Stimulated activated CD8-positive, alpha-beta memory T cell treated with anti-CD3 and anti-CD28 coated beads, Interleukin-12 subunit alpha, Interleukin-12 subunit beta, amount 100 ng/mL, for 24 hours (primary cell): ENCODE measurements around the gene MED12L.
A peak's percentile ranks its signal among the peaks of the same experiment; 100 is the strongest.

Experiments used
- DNase-seq: peaks from one replicate; pipeline ENCODE4 v3.0.0-alpha.2; 2020; ENCODE audit errors: extremely low read depth

Gene MED12L

GRCh38 chr3:151171145-151171757 is 85.8 kb downstream of the MED12L start:
- no peak for DNase-seq

GRCh38 chr3:151174351-151174750 is 88.9 kb downstream of the MED12L start:
- DNase-seq: no peak

GRCh38 chr3:151175952-151176351 is 90.5 kb downstream of the MED12L start:
- DNase-seq: no peak

DNA sequence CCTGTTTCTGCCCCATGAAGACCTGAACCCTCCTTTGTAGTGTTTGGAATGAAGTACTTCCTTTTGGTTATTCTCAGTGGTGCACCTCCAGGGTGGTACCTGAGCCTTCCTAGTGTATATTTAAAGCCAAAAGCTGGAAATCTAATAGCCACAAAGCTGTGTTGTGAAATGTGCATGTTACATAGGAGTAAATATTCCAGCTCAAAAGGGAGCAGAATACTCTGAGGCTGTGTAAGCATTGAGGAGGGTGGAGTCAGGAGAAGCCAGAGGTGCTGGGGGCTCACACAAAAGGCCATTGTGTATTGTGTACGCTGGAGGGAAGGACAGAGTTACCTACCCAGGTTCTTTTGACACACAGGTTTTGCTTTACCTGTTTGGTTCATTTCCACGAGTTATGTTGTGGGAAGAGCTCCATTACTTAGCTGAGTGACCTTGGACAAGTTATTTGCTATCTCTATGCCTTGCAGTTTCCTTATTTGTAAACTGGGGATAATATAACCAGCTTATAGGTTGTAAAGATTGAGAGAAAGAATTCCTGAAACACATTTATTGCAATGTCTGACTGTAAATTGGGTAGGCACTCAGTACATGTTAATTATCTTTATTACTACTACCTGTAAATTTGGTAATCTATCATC is 92.9 kb downstream of the MED12L start:
- no peak for DNase-seq

DNA sequence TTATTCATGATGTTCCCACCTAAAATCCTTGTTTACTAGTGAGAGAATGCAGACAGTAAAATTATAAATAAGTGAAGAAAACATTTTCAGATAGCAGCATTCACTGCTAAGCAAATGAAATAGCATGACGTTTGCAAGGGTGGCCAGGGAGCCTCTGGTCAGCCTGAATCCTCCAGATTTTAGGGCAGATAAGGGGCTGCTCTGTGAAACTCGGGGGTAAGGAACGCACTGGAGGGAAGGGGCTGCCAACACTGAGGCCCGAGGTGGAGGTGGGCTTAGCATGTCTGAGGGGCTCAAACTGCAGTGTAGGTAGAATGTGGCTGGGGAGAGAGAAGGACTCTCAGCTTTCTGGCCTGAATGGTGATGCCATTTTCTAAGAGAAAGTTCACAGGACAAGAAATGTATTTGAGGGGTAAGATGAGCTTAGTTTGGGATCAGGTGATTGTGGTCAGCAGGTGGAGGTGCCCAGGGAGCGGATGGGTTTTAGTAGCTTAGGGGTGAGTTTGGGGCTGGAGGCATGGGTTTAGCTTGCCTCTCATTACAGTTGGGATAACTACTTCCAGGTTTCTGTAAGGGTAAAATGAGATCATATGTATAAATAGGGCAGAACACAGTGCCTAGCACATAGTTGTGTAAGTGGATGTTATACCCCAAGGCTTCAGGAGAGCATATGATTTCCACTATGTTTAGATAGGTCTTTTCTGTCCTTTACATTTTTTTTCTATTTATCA is 97.0 kb downstream of the MED12L start:
- DNase-seq: no peak

DNA sequence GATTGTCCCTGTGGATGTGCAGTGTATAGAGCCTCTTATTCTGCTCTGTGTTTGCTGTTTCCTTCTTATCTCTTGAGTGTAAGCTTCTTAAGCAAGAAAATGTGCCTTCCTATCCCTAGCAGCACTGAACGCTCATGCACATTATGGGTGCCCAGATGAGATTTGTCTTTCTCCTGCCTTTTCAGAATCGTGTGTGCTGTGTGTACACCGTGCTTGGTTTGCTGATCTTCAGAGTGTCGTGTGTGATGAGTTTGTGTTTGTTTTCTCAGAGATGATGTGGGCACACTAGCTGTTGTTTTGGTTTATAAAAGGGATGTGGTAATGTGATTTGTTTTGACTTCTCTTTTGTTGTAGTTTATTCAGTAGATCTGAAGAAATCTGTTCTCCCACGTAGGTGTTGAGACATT is 97.8 kb downstream of the MED12L start:
- no peak for DNase-seq

GRCh38 chr3:151191095-151191494 is 105.6 kb downstream of the MED12L start:
- DNase-seq: no peak

DNA sequence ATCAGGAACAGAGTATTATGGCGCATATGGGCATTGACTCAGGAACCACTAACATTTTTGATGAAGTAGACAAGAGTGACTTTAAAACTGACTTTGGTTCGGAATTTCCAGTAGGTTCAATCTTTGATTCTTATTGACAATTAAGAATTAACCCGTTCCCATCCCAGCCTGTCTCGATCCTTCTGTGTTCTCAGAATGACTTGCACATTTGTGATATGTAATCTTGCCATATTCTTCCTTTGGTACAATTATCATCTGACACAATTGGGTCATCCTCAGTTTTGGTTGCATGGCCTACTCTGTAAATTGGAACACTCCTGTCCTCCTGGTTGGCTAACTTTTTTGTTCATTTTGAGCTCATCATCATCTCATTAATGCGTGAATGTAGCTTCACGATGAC is 107.1 kb downstream of the MED12L start:
- no peak for DNase-seq

GRCh38 chr3:151195826-151196225 is 110.4 kb downstream of the MED12L start:
- DNase-seq: no peak

DNA sequence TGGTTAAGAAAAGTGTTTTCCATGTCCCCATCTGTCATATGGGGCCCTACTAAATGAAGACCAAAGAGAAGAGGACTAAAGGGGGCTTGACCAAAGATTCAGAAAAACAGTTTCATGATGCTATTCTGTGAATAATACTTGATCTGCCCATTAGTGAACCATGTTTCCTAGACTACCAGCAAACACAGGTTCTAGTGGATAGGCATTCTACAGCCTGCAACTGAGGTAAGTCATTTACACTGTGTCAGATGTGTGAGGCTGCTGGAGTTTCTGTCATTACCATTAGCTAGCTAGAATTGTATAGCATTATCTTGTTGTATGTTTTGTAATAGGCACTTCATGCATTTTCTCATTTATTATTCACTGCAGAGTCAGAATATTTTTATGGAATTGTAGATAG is 111.0 kb downstream of the MED12L start:
- DNase-seq: no peak

DNA sequence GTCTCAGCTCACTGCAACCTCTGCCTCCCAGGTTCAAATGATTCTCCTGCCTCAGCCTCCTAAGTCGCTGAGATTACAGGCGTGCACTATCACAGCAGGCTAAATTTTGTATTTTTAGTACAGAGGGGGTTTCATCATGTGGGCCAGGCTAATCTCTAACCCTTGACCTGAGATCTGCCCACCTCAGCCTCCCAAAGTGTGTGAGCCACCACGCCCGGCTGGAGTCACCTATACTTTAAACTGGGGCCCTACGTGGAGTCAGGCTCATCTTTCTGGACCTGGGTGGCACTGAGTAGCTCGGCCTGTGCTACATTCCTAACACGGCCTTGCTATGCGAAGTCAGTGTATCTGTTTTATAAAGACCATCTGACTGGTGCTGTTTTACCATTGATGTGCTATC is 111.8 kb downstream of the MED12L start:
- no peak for DNase-seq

DNA sequence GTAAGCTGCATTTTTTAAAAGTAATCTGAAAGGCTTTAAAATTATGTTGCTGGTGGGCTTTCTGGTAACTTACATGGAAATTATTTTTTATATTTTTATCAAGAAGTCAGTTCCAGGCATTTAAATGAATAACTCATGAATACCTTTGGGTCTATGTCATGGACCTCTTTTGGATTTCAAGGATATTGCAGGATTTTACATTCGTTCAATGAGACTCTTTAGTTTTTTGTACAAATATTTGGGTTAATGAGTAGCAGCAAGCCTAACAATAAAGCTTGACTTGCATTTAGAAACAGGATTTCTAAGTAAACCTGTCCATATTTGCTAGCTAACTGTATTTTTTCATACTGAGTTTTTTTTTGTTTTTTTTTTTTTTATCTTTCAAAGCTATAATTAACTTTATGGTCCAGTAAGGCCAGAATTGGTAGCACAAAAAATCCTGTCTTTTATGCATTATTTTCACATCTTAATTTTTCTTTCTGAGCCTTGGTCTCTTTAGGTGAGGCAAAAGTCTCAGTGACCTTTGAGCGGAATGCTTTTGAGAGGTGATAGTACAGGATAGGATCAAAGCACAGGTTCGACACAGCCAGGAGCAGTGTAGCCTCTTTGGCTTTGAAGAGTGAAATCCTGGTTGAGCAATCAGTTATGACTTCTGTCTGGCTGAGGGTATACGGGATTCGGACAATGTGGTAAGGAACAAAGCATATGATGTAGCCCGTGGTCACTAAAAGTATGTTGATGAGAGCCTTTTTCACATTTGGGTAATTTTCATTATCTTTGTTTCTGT is 112.7 kb downstream of the MED12L start:
- DNase-seq: no peak

- no peak for DNase-seq
These were observed 113.4 kb downstream of the MED12L start for GRCh38 chr3:151198849-151199248.

GRCh38 chr3:151199554-151200438 is 114.3 kb downstream of the MED12L start:
- no peak for DNase-seq

DNA sequence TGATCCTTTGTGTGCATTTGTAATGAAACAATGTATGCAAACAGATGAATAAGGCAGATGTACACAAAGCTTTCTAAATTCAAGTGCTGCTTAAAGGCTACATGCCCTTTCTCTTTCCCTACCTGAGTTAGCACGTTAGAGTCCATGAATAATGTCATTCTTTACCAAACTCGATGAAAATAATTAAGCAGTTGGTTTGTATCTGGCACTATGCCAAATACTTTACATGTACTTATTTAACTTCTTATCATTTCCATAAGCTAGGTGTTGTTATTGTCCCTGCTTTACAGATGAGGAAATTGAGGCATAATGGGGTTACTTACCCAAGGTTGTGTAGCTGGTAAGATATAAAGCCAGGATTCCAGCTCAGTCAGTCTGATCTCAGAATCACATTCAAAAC is 115.1 kb downstream of the MED12L start:
- DNase-seq: no peak

DNA sequence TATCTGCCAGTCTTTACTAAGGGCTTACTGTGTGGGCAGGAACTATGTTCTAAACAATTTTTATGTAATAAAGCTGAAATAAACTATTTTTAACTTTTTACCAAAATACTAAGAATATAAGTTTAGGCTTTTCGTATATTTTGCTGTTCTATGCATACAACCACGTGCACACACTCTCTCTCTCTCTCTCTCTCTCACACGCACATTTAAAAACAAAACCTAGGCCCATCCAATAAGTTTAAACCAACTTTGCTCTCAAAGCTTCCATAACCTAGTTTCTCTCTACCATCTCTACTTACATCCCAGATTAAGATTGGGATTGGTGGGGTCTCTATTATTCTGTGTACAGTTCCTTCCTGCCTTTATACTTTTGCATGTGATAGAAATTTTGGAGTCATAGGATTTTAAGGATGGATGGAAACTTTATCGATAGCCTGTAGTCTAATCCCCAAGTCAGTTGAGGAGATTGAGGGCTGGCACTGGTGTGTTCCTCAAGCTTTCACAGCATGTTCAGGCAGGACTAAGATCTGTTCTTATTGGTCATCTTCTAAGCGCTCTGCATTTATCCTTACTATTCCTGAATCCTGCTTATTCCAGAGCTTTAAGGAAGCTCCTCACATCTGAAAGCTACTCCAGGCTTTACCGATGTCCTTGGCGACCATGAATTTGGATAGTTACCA is 115.7 kb downstream of the MED12L start:
- DNase-seq: no peak

DNA sequence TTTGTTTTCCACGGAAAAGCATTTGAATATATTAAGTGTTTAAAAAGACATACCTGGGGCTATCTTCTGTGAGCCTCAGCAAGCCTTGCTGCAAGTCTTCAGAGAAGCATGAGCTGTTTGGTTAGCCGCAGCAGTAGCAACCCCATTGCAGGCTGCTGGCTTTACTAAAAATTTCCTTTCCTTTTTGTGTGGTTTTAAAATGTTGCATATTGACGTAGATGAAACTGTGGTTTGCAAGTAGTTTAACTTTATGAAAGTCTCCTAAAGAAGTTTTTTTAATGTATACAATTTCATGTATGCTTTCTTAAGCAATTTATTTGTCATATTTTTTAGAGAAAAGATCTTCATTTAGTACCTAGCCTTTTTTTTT is 117.6 kb downstream of the MED12L start, which contains the start of gene GPR171:
Gene GPR171, minus strand, starts transcription at position 166 of the 370 bp plus-strand sequence. CDS start 3,830 bp downstream, outside the sequence.
- peak; percentile 26 for DNase-seq

DNA sequence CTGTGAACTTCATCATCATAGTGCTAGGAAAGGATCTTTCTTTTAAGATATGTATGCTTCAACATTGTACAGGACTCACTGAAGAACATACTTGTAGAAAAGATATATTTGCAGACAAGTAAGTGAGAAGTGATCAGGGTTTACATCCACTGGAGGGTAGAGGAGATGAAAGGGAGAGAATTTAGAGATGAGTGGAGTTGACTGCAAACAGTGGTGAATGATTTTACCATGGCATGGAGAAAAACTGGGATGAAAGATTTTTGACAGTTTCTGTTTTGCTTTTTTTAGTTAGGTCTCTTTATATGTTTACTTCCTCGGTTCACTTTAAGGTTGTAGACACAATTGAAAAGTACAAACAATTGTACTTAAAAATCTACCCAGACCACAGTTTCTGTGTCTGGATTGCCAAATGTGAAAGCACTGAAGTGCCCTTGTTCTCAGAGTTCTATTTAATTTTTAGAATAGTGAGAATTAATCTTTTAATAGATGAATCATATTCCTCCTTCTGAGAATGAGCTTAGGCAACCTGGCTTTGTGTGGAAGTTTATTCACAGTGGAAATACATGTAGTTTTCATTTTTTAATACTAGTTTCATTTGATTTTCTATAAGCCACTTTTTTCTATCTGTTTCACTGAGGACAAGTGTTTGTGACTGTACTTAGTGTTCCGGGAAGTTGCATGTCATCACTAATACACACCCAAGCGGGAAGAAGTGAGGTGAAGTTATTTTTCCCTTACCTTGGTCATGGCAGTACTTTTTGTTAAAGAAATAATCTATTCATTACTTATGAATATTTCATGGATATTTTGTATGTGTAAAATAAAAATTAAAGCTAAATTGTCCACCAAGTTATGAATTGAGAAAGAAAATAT is 119.3 kb downstream of the MED12L start:
- no peak for DNase-seq

DNA sequence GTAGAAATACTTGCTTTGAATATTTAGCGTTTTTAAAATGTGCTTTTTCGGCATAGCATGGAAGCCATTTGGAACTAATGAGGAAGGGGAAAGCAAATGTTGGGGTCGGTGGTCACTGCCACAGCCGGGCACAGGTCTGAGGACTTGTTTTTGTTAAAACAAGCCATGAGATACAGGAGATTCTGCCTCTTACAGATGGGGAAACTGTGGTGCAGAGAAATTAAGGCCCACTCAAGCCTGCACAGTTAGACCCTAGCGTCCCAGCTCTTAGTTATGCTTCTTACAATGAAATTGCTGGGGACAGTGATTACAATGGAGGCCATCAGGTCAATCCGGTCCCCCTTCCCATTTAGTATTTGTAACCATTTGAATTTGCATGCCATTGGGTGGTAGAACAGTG is 120.0 kb downstream of the MED12L start:
- DNase-seq: no peak

- no peak for DNase-seq
These were observed 120.7 kb downstream of the MED12L start for GRCh38 chr3:151206201-151206600.
